Putamen (tissue), 1 donor: ENCODE data around the gene ELK4.
"Not testable (repeated sequence)": the region's sequence is repeated elsewhere in the genome, so short reads cannot be mapped to it uniquely, and the experiment has no call there.

Experiments used
- DNase-seq: peaks from one replicate; pipeline ENCODE4 v3.0.0-alpha.2; 2016; ENCODE audit warnings: low spot score

ELK4 gene

DNA sequence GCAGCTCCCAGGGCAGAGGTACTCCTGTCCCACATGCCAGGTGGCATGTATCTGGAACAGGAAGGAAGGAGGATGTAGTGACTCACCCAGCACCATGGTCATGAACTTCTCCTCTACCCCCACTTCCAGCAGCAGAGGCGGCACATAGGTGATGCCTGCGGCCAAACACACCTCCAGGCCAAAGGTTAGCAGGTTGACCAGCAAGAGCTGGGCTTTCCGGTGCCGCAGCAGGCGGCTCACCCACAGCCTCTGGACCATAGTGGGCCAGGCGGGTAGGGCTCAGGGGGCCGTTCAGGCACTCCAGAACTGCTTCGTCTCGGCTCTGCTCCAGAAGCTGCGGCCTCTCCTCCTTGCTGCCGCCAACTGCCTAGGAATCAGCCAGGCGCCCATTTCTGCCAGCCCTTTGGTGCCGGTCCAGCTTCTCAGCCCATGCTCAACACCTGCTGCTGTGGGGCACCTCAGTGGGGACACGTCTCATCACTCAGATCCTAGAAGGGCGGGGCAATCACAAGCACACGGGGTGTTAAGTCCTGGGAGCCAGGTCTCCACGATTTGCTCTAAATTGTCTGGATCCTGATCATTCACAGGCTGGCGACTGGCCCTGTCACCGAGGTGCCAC, 32.7 kb upstream of the ELK4 start:
- no peak for DNase-seq

DNA sequence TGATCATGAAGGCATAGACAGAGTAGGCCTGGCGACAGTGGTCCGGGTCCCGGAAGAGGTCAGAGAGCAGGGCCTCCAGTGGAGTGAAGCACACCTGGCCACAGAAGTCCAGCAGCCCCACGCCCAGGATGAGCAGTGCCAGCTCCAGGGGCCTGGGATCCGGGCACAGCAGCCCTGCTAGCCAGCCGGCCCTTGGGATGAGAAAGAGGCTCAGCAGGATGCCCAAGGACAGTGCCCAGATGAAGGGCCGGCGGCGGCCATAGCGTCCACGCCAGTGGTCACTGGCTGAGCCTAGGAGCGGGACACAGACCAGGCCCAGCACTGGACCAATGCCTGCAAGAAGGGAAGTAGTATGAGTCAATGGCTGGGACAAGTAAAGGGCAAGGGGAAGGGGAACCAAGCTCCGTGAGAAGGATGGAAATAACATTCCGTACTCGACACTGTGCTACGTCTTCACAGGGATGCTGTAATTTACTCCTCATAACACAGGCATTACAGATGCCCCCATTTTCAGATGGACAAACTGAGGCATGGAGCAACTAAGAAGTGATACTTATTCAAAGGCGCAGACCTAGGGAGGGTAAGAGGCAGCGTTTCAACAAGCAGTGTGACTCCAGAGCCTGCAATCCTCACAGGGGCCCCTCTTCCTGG, 31.6 kb upstream of the ELK4 start:
- no peak for DNase-seq

DNA sequence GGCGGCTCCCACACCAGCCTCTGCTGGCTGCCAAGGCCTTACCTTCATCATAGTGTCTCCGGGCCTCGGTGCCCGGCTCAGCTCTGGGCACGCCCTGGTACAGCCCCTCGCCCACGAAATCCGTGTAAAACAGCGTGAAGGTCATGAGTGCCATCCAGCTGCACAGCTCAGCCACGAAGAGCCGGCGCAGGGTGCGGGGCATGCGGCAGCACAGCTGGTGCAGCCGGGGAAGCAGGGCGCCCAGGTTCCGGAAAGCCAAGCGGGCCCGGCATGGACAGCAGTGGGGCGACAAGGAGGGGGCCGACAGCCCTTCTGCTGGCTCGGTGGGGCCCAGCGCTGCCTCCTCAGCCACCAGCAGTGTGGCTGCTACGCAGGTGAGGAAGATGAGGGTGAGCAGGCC, 31.0 kb upstream of the ELK4 start:
- no peak for DNase-seq

GRCh38 chr1:205662135-205662738, 30.4 kb upstream of the ELK4 start:
- no peak for DNase-seq

DNA sequence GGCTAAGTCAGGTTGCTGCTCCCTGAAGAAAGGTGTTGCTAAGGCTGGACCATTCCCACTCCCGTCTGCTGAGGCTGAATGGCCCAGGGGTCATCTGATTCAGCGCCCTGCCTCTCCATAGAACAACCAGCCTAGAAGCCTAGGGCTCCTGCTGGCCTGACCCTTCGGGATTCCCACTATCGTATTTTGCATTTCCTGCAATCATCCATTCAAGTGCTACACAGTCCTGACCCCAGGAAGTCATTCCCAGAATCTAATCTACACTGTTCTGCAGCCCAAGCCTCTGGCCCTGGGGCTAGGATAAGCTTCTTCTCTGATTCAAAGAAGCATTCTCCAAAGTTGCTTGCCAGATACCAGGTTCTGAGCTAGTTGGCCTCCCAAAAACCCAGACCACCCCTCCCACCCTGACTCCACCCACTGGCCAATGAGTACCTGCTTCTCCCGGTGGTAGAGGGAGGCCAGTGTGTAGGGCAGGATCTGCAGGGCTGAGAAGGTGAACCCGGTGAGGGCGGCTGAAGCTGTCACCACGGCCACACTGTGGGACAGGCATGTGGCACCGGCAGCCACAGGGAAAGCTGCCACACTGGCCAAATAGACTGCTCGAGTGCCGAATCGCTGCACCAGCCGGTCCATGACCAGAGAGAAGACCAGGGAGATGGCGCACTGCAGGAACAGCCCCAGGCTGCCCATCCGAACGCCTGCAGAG, 29.8 kb upstream of the ELK4 start:
- no peak for DNase-seq

GRCh38 chr1:205660361-205660760, 28.6 kb upstream of the ELK4 start:
- no peak for DNase-seq

DNA sequence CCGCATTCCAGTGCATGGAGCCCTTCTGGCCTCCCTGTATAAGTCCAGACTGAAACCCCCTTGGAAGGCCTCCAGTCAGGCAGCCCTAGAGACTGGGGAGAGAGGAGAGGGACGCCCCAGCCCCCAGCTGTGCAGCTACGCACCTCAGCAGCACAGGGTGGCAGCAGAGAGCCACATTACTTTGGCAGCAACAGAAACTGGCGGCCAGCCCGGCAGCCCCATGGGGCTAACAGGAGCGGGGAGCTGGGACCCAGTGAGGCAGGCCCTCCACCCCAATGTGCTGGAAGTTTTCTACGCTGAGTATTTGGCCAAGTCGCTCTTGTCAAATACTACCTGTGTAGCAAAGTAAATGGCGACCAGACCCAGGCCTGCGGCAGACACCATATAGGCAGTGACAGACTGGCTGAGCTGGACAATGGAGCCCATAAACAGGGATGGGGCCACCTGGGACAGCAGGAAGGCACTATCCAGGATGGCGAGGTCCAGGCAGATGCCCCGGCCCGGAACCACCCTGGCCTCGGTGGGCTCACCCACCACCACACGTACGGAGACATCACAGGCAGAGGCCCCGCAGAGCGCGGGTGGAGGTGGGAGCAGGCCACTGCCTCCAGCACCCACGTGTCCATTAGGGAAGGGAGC, 27.3 kb upstream of the ELK4 start:
- peak; percentile 79 for DNase-seq

GRCh38 chr1:205656236-205656635, 24.4 kb upstream of the ELK4 start:
- DNase-seq = no peak

- no peak for DNase-seq
Measured at GRCh38 chr1:205652984-205653383, 21.2 kb upstream of the ELK4 start.

GRCh38 chr1:205650241-205650640, 18.4 kb upstream of the ELK4 start:
- no peak for DNase-seq

DNA sequence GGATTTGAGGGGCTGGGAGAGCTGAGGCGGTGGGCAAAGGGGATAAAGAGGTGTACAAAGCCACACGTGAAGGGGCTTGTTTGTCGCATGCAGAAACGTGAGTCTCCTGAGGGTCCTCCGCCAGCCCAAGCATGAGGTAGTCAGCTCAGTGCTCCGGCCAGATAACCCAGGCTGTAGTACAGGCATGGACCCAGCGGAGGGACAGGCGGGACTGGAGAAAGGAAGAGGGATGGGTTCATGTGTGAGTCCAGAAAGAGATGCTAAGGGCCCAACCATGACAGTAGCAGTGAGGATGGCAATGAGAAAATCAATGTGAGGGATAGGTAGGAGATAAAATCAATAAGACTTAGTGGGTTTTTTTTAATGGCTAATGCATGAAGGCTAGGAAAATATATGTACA, 13.7 kb upstream of the ELK4 start:
- no peak for DNase-seq

DNA sequence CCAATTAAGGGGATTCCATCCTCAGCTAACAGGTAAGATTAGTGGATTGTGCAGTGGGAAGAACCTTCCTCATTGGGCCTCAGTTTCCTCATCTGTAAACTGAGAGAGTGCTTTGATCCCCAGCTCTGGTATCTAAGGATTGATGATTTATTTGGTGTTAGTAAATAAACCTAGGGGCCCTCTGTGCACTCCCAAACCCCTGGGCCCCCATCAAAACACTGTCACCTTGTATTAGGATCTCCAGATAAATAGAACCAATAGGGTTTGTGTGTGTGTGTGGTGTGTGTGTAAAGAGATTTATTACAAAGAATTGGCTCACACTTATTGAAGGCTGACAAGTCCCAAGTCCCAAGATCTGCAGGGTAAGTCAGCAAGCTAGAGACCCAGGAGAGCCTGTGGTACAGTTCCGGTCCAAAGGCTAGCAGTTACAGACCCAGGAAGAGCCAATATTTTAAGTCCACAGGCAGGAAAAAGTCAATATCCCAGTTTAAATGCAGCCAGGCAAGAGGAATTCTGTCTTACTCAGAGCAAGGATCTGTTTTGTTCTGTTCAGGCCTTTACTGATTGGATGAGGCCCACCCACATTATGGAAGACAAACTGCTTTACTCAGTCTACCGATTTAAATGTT, 11.0 kb upstream of the ELK4 start:
- DNase-seq = no peak

DNA sequence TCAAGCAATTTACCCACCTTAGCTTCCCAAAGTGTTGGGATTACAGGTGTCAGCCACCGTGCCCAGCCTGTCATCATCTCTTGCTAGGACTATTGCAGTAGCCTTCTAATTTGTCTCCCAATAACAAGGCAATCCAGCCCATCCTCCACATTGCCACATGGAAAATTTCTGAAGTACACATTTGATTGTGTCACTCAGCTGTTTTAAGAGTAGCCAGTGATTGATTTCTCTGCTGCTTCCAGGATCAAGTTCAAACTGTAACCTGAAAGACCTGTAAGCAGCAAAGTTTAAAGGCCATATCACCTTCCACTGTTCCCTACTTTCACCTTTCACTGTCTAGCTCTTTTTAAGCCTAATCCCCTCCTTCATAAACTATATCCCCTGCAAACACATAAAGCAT, 7.8 kb upstream of the ELK4 start:
- no peak for DNase-seq

DNA sequence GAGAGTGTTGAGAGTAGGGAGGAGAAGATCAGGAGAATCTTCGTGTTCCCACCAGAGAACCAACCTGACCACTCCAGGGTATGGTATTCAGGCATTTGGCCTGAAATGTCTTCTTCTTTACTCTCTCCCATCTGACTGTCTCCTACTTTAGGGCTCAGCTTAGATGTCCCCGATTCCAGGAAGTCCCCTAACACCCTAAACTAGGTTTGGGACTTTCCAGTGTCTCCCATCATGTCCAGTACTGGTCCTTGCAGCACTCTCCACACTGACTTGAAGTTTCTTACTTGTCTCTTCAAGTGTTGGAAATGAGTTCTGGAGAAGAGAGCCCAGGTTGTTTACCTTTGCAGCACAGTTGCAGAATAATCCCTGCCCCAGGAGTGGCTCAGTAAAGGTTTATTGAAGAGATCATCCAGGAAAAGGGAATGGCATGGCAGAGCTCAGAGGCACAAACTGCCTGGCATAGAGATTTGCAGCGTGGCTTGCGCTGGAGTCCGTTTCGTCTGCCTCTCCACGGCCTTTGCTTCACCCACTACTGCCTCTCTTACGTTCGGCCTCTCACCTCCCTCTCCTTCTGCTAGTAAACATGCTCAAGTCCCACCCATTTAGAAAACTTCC, 6.2 kb upstream of the ELK4 start:
- no peak for DNase-seq

DNA sequence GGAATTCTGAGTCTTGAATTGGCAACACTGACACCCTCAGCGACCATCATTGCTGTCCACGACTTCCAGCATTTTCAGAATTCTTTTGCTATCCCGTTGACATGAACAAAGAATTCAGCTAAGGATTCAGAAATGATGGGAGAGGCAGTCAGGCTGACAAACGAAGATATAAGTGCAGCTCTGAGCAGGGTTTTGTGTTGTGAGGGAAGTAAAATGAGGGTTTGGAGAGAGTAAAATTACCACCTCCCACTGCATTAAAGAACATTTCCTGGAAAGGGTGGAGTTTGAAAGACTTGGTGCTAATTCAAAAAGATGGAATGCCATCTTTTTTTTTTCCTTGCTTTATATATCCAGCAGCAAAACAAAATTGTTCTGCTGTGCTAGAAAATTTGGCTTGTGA, 4.9 kb upstream of the ELK4 start:
- DNase-seq = no peak

GRCh38 chr1:205636138-205636530, 4.3 kb upstream of the ELK4 start:
- not testable (repeated sequence) for DNase-seq

- DNase-seq = no peak
Measured at GRCh38 chr1:205633421-205633976, 1.7 kb upstream of the ELK4 start.

GRCh38 chr1:205632669-205633169, 908 bp upstream of the ELK4 start:
- no peak for DNase-seq

DNA sequence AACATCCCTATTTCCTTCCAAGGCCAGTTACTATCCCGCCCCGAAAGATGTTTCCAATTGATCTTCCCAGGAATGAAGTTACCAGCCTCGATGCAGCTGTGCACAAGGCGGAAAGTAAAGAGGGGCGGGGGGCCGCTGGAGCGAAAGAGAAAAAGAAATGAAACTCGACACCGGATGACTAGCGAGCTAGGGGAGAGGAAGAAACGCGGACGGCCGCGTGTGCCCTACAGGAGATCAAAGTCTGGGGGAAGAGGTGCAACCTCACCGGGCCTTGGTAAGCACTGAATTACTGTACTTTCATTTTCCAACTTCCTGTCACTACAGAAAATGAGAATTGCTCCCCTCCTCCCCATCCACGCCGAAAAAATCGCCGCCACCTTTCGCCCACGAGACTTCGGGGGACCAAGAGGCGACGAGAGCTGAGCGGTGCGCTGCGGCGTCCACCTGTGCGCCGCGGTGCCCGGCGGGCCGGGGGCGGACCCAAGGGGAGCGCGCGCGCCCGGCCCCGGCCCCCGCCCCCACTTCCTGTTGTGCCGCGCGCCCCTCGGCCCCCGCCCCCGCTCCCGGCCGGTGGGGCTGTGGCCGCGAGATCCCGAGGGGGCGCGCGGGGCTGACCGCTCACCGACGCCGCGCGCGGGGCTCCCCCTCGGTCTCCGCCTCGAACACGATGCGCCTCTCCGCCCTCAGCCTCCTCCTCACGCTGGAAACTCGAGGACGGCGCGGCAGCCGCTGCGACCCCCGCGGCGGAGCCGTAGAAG, 622 bp downstream of the ELK4 start:
- DNase-seq = peak; percentile 57

GRCh38 chr1:205630651-205631009, 1.2 kb downstream of the ELK4 start:
- DNase-seq = no peak

GRCh38 chr1:205630241-205630640, 1.6 kb downstream of the ELK4 start:
- DNase-seq = no peak
